Cardiac muscle cell (in vitro differentiated cells and primary cell): Measurements from ENCODE around the gene MGAT2. TPM values are rescaled to one million over a fixed set of nuclear protein-coding genes. Genes with fewer than 3 reads are reported as not detected.

Experiments used
- DNase-seq, 2 donors: peaks; one replicate each; pipeline versions ENCODE4 v3.0.0 to v3.0.0-alpha.2; 2010 to 2017; ENCODE audit warnings: low read depth in 1 of 2, low spot score in 1 of 2
- H3K27ac ChIP-seq: fragments of 200-600 bp; sonication (generic); 2 replicates; pipeline ENCODE4 v1.5.1; 2016
- H3K27me3 ChIP-seq: fragments of 200-600 bp; sonication (generic); 2 replicates; pipeline ENCODE4 v1.6.0; 2016; ENCODE audit warnings: control low read depth
- H3K36me3 ChIP-seq: fragments of 200-600 bp; sonication (generic); 2 replicates; pipeline ENCODE4 v1.5.1; 2016; ENCODE audit warnings: control low read depth
- H3K4me1 ChIP-seq: fragments of 200-600 bp; sonication (generic); 2 replicates; pipeline ENCODE4 v1.8.1; 2017; ENCODE audit warnings: low read depth, mild to moderate bottlenecking, mixed run types
- H3K4me3 ChIP-seq: fragments of 200-600 bp; sonication (generic); 2 replicates; pipeline ENCODE4 v1.5.1; 2016; ENCODE audit warnings: mild to moderate bottlenecking
- H3K9me3 ChIP-seq: fragments of 200-600 bp; sonication (generic); 2 replicates; pipeline ENCODE4 v1.5.1; 2017; ENCODE audit warnings: low read depth, mild to moderate bottlenecking, control low read depth
- CTCF ChIP-seq: IDR thresholded peaks from 2 replicates; pipeline ENCODE4 v1.5.1; 2012; ENCODE audit warnings: low read depth, mild to moderate bottlenecking, low read length
- polyA plus RNA-seq: library from polyadenylated mRNA; unstranded; fragments of >200 nt; fragmentation: Nextera tagmentation; extraction: Ambion mirVana; gene quantifications from 2 replicates; pipeline ENCODE4 v1.2.1, GENCODE V29; 2016
- total RNA-seq: library from RNA; depleted of rRNA; stranded (reverse); fragments of >200 nt; gene quantifications from 2 replicates; pipeline ENCODE4 v1.2.3, GENCODE V29; 2016

The MGAT2 gene
- total and polyA plus RNA-seq, 2 experiments from 2014 or later = 35.9 to 45.3 TPM

DNA sequence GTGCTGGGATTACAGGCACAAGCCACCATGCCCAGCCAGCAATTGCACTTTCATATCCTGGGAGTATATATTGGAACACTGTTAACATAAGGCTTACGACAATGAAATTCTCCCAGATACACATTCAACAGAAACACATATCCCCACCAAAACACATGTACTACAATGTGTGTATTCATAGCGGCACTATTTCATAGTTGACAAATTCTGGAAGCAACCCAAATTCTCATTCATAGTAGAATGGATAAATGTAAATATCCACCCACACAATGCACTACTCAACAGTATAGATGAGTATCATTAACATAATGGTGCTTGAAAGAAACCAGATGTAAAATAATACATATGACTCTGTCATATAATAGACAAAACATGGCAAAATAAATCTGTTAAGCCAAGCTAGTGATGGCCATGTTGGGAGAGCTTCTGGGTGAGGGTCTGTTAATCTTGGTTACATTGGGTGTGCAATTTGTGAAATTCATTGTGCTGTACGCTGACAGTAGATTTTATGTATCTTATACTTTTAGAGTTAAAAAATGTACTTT, 17.0 kb downstream of the MGAT2 start:
- H3K4me1 ChIP-seq = peaks cover 8% of the 10 kb centered on the region
- TF ChIP-seq CTCF = no peak

DNA sequence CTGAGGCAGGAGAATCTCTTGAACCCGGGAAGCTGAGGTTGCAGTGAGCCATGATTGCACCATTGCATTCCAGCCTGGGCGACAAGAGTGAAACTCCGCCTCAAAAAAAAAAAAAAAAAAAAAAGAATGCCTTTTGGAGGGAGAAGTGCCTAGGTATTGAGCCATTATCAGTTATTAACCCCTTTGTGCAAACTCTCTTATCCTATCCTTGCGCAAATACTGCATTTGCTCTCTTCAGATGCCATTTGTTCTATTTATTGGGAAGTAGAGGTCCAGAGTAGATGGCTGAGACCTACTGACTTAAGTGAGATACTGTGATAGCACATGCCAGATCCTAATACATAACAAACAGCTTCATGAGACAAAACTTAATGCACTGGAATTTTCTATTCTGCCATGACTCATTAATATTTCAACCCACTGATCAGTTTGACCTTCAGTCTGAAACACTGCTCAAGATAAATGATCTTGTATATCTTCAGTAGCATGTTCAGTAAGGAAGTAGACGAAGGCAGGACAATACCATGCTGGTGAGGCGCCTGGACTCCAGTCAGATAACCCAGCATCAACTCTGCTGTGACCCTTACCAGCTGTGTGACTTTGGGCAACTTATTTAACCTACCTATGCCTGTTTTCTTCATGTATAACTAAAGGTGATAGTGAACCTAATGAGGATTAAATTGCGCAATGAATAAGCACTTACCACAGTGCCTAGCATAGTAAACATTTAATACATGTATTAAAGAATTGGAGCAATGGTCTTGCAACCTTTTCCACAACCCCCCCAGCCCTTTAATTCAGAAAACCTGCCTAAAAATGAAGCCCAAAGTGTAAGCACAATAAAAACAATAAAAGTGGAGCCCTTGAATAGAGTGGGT, 20.2 kb downstream of the MGAT2 start:
- H3K36me3 ChIP-seq = peaks cover 3% of the 10 kb centered on the region
- TF ChIP-seq CTCF = no peak
- H3K27ac ChIP-seq = peak overlapping the region; percentile 68
- no peaks in the 10 kb centered on the region for H3K9me3 ChIP-seq
- peaks cover 6% of the 10 kb centered on the region for H3K4me1 ChIP-seq
- no peak for DNase-seq
- H3K4me3 ChIP-seq = no peak overlapping the region
- no peaks in the 10 kb centered on the region for H3K27me3 ChIP-seq

More for the DNA sequence above, 17.0 kb downstream of the MGAT2 start:
- Histone ChIP-seq H3K36me3 (peaks cover 3% of the 10 kb centered on the region), H3K4me3 (no peak overlapping the region), H3K9me3 (no peaks in the 10 kb centered on the region), H3K27me3 (no peaks in the 10 kb centered on the region), H3K27ac (no peak overlapping the region)
- no peak for DNase-seq

- Histone ChIP-seq H3K27ac (peak overlapping the region; percentile 68), H3K27me3 (no peaks in the 10 kb centered on the region), H3K36me3 (no peaks in the 10 kb centered on the region), H3K9me3 (no peaks in the 10 kb centered on the region), H3K4me3 (no peak overlapping the region), H3K4me1 (peaks cover 6% of the 10 kb centered on the region)
- no peak for TF ChIP-seq CTCF
- peak in 1 of 2 donors; percentile 38 for DNase-seq
These were observed 21.1 kb downstream of the MGAT2 start for GRCh38 chr14:49641697-49642129.

- H3K27ac ChIP-seq = peak overlapping the region; percentile 68
- no peak for TF ChIP-seq CTCF
These were observed 21.6 kb downstream of the MGAT2 start for GRCh38 chr14:49642163-49642562.

GRCh38 chr14:49653508-49653907, 32.9 kb downstream of the MGAT2 start:
- no peaks in the 10 kb centered on the region for H3K27me3 ChIP-seq
- no peak for DNase-seq
- H3K9me3 ChIP-seq = no peaks in the 10 kb centered on the region
- no peak for TF ChIP-seq CTCF
- H3K4me3 ChIP-seq = no peak overlapping the region
- no peak overlapping the region for H3K27ac ChIP-seq
- no peaks in the 10 kb centered on the region for H3K36me3 ChIP-seq
- no peaks in the 10 kb centered on the region for H3K4me1 ChIP-seq

More at GRCh38 chr14:49642163-49642562, 21.6 kb downstream of the MGAT2 start:
- Histone ChIP-seq H3K4me1 (peaks cover 6% of the 10 kb centered on the region), H3K4me3 (no peak overlapping the region), H3K9me3 (no peaks in the 10 kb centered on the region), H3K36me3 (no peaks in the 10 kb centered on the region), H3K27me3 (no peaks in the 10 kb centered on the region)
- no peak for DNase-seq
